IPS DF 19.7 (cell line): ENCODE measurements around the gene AHNAK2.

Experiments
- DNase-seq: peaks from one replicate; pipeline ENCODE4 v3.0.0-alpha.2; 2013; ENCODE audit warnings: low read depth, low spot score

Gene AHNAK2

DNA sequence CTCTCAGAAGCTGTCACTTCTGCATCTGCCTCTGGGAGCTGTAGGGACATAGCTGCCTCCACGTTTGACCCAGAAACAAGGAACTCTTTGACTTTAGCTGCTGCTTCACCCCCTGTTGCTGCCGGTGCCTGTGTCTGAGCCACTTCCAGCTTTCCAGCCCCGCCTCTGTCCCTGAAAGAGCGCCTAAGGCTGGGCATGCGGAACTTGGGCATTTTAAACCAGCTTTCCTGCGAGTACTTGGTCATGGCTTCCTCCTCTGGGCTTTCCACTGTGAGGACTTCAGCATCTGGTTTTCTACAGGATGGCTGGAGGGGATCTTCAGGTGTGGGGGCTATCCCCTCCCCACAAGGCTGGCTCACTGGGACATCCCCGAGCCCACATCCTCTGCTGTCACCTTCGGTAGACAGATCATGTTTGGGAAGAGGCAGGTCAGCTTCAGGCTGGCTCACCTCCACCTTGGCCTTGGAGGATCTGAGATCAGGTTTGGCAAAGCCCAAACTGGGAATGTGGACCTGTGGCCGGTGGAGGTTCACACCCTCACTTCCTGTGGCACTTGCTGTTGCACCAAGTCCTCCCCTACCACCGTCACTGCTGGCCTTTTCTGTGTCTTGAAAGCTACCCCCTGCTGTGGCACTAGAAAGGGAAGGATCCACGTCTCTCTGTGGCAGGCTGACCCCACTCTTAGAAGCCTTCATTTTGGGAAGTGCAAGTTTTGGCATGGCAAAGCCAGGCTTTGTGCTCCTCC lies 38.3 kb downstream of the AHNAK2 start:
- no peak for DNase-seq

DNA sequence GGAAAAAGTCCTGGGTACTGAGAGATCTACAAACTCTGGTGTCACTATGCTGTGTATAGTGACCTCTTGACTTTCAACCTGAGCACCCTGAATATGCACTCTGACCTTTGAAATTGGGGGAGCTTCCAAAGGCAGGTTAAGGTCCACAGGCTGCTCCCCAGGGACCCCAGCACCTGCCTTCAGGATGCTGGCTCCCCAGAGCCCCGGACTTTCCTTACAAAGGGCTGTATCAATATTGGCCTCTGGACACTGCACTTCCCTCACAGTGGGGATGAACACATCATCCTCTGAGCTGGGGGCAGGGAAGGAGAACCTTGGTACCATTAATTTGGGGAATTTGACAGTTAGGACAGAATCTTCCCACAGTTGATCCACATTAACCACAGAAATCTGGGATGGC lies 39.2 kb downstream of the AHNAK2 start:
- no peak for DNase-seq

DNA sequence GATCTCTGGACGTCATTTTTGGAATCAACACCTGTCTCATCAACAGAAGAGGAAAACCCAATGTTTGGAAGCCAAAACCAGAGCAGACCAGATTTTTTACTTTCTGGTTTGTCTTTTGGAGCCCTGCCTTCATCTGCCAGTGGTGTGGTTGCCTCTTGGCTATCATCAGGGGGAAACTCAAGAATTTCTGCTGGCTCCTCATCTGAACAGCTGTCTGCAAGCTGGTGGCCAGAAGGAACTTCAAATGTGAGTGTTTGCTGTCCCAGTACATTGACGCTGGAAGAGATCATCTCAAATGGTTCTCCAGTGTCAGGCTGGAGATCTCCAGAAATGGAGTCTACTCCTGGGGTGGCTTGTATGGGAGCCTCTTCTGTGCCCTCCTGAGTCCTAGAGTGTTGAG lies 39.7 kb downstream of the AHNAK2 start:
- DNase-seq, result no peak

DNA sequence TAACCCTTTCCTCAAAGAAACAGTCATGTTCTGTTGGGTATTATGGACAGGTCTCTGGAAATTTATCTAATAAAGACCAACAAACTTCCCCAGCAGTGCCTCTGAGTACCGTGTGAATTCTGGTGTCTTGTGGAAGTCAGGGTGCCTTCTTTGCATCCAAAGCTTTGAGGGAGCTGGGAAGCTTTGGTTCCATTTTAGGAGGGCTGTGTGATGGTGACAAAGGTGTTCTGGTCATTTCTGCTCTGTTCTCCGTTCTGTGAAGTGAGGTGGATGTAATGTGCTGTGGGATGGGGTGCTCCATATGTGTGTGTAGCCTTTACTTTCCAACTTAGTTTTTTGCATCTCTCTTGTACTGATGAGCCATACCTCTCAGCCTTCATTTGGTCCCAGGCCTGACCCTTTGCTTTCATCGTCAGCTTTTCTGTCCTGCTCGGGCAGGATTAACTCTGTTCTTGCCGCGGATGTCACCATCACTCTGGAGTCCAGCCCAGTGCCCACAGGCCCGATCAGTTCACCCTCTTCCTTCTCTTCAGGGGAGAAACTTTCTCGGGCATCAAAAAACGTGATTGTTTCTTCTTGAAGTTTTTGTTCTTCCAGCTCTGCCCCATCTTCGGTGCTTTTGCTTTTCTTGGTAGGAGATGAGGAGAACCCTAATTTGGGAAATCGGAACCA lies 40.3 kb downstream of the AHNAK2 start:
- DNase-seq, result no peak

DNA sequence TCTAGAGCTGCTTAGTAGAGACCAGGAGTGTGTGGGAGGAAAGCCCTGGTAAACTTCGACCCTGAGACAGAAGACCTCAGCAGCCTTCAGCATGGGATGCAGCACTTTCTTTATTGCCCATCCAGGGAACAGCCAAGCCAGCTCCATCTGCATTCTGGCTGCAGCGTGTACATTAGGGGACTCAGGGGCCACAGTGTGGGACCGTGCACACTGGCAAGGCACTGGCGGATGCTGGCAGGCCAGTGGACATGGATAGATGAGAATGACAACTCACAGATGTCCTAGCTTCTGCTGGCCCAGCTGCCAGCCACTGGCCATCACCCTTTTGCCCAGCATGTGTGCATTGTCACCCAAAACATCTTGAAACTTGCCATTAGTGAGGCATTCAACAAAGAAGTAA lies 41.0 kb downstream of the AHNAK2 start:
- no peak for DNase-seq

DNA sequence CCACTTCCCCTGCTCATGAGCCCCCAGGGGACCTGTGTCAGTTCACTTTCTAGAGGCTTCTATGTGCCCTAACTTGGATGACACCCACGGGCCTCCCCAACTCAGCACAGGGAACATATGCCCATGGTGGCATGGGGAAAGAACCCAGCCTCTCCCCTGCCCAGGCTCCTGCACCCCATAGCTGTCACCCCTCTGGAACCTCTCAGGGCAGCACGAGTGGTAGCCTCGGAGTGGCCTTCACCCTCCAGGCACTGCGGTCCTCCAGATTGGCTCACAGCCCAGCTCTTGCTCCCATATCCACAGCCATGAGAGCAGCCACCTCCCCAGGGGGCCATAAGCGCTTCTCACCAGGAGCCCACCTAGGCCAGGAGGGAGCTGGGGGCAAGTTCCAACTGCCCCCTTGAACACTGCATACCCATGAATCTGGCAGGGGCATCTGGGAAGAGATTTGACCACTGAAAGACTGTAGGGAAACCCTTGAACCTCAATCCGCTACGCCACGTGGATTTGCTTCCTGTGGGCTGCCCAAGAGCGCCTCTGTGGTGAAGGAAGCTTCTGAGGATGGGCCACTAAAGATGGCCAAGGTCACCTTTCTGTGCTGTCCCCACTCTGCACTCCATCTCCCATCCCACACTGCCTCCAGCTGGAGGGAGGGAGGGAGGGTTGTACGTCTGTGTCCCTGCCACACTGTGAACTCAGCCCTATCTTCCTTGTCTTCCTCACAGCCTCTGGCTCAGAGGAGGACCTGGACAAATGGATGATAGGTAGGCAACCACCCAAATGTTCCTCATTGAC lies 41.6 kb downstream of the AHNAK2 start:
- no peak for DNase-seq

GRCh38 chr14:104935955-104936354 lies 42.2 kb downstream of the AHNAK2 start:
- no peak for DNase-seq

DNA sequence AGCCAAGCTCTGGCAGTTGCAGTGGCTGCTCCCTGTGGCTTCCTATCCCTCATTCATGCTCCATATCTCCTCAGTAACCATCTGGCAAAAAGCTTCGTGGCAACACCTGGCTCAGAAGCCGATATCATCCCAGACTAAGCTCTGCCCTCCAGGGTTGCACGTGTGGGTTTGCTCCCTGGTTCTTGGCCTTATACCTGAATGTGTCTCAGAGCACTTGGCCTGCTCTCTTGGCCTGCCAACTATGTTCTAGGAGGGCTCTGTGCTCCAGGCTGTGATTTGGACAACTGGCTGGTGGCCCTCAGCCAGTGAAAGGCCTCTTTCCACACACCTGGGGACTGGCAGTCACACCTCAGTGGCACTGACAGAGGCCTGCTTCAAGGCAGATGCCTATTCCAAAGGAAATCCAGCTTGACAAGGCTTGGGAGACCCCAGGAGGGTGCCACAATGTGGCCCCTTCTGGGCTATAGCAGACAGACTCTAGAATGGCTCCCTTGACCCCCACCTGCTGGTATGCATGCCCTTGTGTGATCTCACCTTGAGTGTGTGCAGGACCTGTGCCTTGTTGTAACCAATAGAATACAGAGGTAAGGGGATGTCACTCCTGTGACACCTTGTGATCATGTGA lies 43.0 kb downstream of the AHNAK2 start:
- DNase-seq, result no peak

DNA sequence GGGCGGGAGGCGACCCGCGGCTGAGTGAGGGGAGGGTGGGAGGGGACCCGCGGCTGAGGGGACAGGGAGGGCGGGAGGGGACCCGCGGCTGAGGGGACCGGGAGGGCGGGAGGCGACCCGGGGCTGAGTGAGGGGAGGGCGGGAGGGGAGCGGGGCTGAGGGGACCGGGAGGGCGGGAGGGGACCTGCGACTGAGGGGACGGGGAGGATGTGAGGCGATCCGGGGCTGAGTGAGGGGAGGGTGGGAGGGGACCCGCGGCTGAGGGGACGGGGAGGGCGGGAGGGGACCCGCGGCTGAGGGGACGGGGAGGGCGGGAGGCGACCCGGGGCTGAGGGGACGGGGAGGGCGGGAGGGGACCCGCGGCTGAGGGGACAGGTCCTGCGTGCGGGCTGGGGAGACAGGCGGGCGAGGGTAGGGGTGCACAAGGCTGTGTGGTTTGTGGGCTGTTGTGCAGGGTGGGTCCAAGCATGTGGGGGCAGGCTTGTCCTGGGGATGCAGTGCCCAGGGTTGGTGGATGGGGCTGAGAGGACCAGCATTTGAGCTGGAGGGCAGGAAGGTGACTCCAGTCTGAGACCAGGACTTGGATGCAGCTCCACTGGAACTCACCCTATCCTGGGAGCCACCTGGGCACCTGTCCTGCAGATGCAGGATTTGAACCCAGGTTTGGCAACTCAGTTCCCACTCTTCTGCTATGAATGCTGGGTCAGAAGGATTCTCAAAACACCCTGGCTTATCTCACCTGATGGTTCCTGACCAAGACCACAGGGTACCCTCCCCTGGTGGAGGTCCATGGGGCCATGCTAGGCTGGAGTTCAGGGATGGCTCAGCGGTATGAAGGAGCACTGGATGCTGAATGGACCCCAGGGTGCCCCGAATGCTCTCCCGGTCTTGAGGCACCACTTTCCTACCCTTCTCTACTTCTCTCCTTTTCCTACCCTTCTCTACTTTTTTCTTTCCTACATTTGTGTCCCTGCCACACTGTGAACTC lies 44.1 kb downstream of the AHNAK2 start:
- DNase-seq, result no peak

- DNase-seq, result no peak
These were observed 45.2 kb downstream of the AHNAK2 start for GRCh38 chr14:104932676-104933631.

DNA sequence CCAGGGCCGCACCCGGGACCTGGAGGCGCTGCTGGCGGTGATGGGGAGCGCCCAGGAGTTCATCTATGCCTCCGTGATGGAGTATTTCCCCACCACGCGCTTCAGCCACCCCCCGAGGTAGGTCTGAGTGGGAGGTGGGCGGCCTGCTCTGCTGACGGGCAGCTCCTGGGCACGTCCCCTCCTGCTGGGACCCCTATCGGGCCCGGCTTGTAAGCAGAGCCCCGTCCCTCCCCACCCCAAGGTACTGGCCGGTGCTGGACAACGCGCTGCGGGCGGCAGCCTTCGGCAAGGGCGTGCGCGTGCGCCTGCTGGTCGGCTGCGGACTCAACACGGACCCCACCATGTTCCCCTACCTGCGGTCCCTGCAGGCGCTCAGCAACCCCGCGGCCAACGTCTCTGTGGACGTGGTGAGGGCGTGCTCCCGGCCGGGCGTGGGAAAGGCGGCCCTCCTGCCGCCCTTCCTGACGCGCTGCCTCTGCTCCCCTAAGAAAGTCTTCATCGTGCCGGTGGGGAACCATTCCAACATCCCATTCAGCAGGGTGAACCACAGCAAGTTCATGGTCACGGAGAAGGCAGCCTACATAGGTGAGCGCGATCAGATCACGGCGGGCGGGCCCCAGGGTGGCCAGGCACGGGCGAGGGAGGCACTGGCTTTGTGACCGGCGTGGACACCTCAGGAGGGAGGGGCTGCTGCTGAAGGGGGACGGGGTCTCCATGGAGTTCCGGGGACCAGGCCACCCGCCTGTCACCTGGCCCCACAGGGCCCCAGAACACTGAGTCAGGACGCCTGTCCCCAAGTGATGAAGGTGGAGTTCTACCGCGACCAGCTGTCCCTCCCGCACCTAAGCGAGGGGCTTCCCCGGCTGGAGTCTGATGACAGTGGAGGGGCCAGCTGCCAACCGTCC lies 46.2 kb downstream of the AHNAK2 start:
- no peak for DNase-seq

DNA sequence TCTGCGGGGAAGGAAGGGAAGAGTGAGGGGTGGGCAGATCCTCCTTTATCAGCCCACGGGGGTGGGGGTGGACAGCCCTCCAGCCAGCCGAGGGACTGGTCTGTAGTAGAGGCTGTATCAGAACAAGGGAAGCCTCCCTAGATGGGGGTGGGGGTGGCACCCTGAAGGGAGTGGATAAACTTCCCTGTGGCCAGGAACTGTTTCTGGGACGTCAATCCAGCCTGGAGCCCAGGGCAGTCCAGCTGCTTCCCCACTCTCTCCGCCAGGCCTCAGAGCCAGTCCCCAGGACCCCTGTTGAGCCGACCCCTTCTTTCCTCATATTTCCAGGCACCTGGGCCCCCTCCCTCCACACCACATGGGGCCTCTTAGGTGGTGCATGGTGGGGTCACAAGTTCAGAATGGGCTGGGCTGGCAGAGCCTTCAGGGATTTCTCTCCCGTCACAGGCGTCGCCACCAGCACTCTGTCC lies 46.8 kb downstream of the AHNAK2 start:
- no peak for DNase-seq

GRCh38 chr14:104930526-104931303 lies 47.5 kb downstream of the AHNAK2 start:
- DNase-seq, result no peak

GRCh38 chr14:104929268-104930230 lies 48.6 kb downstream of the AHNAK2 start:
- DNase-seq, result no peak

- DNase-seq, result no peak
These were observed 49.6 kb downstream of the AHNAK2 start for GRCh38 chr14:104928391-104929133.

- no peak for DNase-seq
These were observed 50.3 kb downstream of the AHNAK2 start for GRCh38 chr14:104927901-104928300.
